Spleen (tissue), 11 donors: Measurements from ENCODE around the gene PHF20. TPM values are rescaled to one million over a fixed set of nuclear protein-coding genes. Genes with fewer than 3 reads are reported as not detected.

Experiments used
- DNase-seq: peaks from one replicate; pipeline ENCODE4 v3.0.0-alpha.2; 2020
- H3K27ac ChIP-seq, 8 donors: fragments of 200-600 bp; sonication (generic) in 7 of 8; 1 replicate in 4 of 8; 2 replicates in 4 of 8; pipeline versions ENCODE4 v1.5.0 to v1.8.0; 2016 to 2021; ENCODE audit warnings: inconsistent platforms in 4 of 8, mild to moderate bottlenecking in 4 of 8, moderate library complexity in 1 of 8
- H3K27me3 ChIP-seq, 7 donors: fragments of 200-600 bp; sonication (generic) in 6 of 7; replicated peaks in 1 of 7; 1 replicate in 4 of 7; 2 replicates in 3 of 7; pipeline versions ENCODE4 v1.5.0 to v1.8.0; 2016 to 2021; ENCODE audit warnings: inconsistent platforms in 3 of 7, mild to moderate bottlenecking in 1 of 7
- H3K36me3 ChIP-seq, 6 donors: fragments of 200-600 bp; sonication (generic) in 5 of 6; 1 replicate in 4 of 6; 2 replicates in 2 of 6; pipeline versions ENCODE4 v1.5.0 to v1.8.0; 2016 to 2021; ENCODE audit warnings: inconsistent platforms in 2 of 6
- H3K4me1 ChIP-seq, 6 donors: fragments of 200-600 bp; sonication (generic) in 5 of 6; 1 replicate in 3 of 6; 2 replicates in 3 of 6; pipeline versions ENCODE4 v1.5.0 to v1.8.0; 2016 to 2021; ENCODE audit warnings: inconsistent platforms in 3 of 6
- H3K4me3 ChIP-seq, 8 donors: fragments of 200-600 bp; sonication (generic) in 7 of 8; 1 replicate in 4 of 8; 2 replicates in 4 of 8; pipeline versions ENCODE4 v1.5.0 to v1.8.0; 2016 to 2021; ENCODE audit warnings: inconsistent platforms in 4 of 8, mild to moderate bottlenecking in 4 of 8, moderate library complexity in 2 of 8
- H3K9me3 ChIP-seq, 8 donors: fragments of 200-600 bp; sonication (generic) in 7 of 8; 1 replicate in 4 of 8; 2 replicates in 4 of 8; pipeline versions ENCODE4 v1.5.0 to v1.8.0; 2016 to 2021; ENCODE audit warnings: inconsistent platforms in 4 of 8
- POLR2A ChIP-seq, 3 donors: fragments of 450-650 bp; IDR thresholded peaks; one replicate each; pipeline ENCODE4 v1.5.1; 2017; ENCODE audit warnings: antibody characterized with exemption in 3 of 3, mild to moderate bottlenecking in 1 of 3
- POLR2AphosphoS5 ChIP-seq, 3 donors: sonication (generic); formaldehyde crosslinking; IDR thresholded peaks; one replicate each; pipeline ENCODE4 v1.5.1; 2017; ENCODE audit warnings: antibody characterized with exemption in 3 of 3
- WGBS, 5 donors: extraction: QIAGEN DNeasy Blood & Tissue Kit in 3 of 5; methylation state at CpG; one replicate each; pipeline versions ENCODE4 v1.1.5 to v1.1.7; 2013 to 2018; 5-methylcytosine and 5-hydroxymethylcytosine counted together
- intact Hi-C: fragments of 100-400 bp; cut with DNase I; formaldehyde crosslinking; loops from one replicate; pipeline ENCODE4 v1.15.0; 2023; ENCODE audit warnings: low total_unique reads
- polyA plus RNA-seq, 3 donors: library from polyadenylated mRNA; stranded (reverse); fragments of 200-250 nt; gene quantifications; one replicate each; pipeline ENCODE4 v1.2.1, GENCODE V29; 2013
- total RNA-seq, 7 donors: library from RNA; depleted of rRNA in 3 of 7; stranded (reverse); fragments of >200 nt in 3 of 7; fragmentation: NEBNext Ultra II Directional in 4 of 7; extraction: Animal tissue kit (Norgen Biotek cat#: 25700) in 4 of 7; gene quantifications; one replicate each; pipeline versions ENCODE4 v1.1.0 to v1.2.1, GENCODE V29; 2016 to 2021
- TF ChIP-seq, protein P1 (sequence below), 11 experiments: fragments of 200-600 bp in 7 of 11; fragments of 450-650 bp in 4 of 11; sonication (generic) in 4 of 11; IDR thresholded peaks in 8 of 11; conservative IDR thresholded peaks in 3 of 11; 1 replicate in 7 of 11; 2 replicates in 4 of 11; pipeline versions ENCODE4 v1.4.0 to v1.8.0; 2016 to 2021; ENCODE audit warnings: antibody characterized with exemption in 11 of 11, inconsistent platforms in 4 of 11, mild to moderate bottlenecking in 1 of 11
- donor health status: healthy with polysubstance abuse.
- donor health status: DM: no; HTN: no; CAD: no; lungs with moderate emphysema.
- donor health status: DM: no; HTN: no; CAD: no.
- donor health status: Bipolar disorder and iron deficiency.
- donor health status: healthy.
- donor health status: DM: no; HTN: no; CAD: no.
- donor health status: DM: yes; HTN: yes; CAD: no.

The PHF20 gene
- total and polyA plus RNA-seq, 10 donors, result 40.0 to 89.9 (median 57.4) TPM

DNA sequence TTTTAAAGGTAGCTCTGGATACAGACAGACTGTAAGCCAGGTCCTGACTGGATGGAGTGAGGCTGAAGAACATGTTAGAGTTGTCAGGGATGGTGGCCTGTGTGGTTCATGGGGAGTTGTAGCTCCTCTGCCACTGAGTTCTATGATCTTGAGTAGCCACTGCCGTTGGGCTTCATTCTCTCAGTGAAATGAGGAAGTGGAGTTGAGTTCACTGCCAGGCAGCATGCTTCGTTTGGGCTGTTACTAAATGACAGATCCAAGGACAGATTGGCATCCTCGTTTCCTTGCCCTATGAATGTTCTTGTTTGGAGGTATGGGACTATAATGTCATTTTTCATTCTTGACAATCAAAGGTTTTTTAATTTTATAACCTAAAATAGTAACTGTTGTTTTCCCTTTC is 145.3 kb downstream of the PHF20 start:
- H3K27me3 ChIP-seq, result no peaks in the 10 kb centered on the region
- peaks cover 0 to 100% (median 80%) of the 10 kb centered on the region in 6 donors for H3K36me3 ChIP-seq
- H3K9me3 ChIP-seq, result no peaks in the 10 kb centered on the region
- 25 to 48% (median 40%) methylated on average over 3 of the region's 3 CpGs for WGBS, 5 donors
- no peaks in the 10 kb centered on the region for H3K4me1 ChIP-seq
- H3K27ac ChIP-seq, result no peak overlapping the region
- DNase-seq, result no peak
- intact Hi-C loops, result no loop called here
- no peak overlapping the region for H3K4me3 ChIP-seq
- TF ChIP-seq POLR2A (IDR thresholded peaks at IDR 0.05) (no peak), POLR2AphosphoS5 (IDR thresholded peaks at IDR 0.05) (no peak)
- TF ChIP-seq, protein P1, sequence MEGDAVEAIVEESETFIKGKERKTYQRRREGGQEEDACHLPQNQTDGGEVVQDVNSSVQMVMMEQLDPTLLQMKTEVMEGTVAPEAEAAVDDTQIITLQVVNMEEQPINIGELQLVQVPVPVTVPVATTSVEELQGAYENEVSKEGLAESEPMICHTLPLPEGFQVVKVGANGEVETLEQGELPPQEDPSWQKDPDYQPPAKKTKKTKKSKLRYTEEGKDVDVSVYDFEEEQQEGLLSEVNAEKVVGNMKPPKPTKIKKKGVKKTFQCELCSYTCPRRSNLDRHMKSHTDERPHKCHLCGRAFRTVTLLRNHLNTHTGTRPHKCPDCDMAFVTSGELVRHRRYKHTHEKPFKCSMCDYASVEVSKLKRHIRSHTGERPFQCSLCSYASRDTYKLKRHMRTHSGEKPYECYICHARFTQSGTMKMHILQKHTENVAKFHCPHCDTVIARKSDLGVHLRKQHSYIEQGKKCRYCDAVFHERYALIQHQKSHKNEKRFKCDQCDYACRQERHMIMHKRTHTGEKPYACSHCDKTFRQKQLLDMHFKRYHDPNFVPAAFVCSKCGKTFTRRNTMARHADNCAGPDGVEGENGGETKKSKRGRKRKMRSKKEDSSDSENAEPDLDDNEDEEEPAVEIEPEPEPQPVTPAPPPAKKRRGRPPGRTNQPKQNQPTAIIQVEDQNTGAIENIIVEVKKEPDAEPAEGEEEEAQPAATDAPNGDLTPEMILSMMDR (IDR thresholded peaks at IDR 0.05 in 8 of 11, conservative IDR thresholded peaks at IDR 0.05 in 3 of 11), result no peak

DNA sequence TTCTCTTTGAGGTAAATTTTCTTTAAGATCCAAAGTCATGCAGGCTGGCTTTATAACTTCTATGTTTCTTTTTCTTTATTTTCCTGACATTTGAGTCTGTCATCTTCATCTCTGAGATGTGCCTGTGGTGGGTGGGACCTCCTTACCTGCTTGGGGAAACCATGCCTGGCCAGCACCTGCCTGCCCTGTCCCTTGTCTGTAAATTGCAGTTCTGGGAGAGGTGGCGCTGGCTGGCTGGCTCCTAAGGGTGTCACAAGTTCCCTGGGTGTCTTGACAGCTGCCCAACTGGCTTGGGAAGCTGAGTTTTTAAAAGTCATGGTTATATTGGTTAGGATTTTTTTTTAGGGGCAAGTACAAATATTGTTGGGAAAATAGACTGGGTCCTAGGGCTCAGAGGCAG is 146.2 kb downstream of the PHF20 start:
- Histone ChIP-seq H3K4me1 (no peaks in the 10 kb centered on the region), H3K27me3 (no peaks in the 10 kb centered on the region), H3K27ac (no peak overlapping the region), H3K4me3 (no peak overlapping the region), H3K9me3 (no peaks in the 10 kb centered on the region), H3K36me3 (peaks cover 0 to 100% (median 74%) of the 10 kb centered on the region in 6 donors)
- intact Hi-C loops, result no loop called here
- TF ChIP-seq, protein P1 (IDR thresholded peaks at IDR 0.05 in 8 of 11, conservative IDR thresholded peaks at IDR 0.05 in 3 of 11), result no peak
- no peak for DNase-seq
- 97 to 100% (median 100%) methylated on average over 1 of the region's 1 CpG for WGBS, 5 donors

DNA sequence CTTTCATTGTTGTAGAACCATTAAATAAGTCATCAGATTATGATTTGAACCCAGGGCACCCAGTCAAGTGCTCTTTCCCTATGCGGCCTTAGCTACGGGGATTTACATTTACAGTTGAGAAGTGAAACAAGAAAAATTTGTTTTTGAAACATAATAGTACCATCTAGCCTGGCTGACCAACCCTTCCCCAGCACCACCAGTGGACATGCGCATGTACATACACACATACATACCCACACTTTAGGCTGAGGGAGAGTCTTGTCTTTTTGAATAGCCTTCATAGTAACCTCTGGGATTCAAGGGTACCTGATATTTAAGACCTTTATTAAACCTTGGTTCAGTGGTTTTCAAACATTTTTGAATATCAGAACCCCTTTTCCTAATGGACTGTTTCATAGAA is 148.7 kb downstream of the PHF20 start:
- DNase-seq, result no peak
- TF ChIP-seq, protein P1 (IDR thresholded peaks at IDR 0.05 in 8 of 11, conservative IDR thresholded peaks at IDR 0.05 in 3 of 11), result no peak
- no peak for TF ChIP-seq POLR2AphosphoS5 (IDR thresholded peaks at IDR 0.05)
- TF ChIP-seq POLR2A (IDR thresholded peaks at IDR 0.05), result no peak
- no peaks in the 10 kb centered on the region for H3K4me1 ChIP-seq
- no peak overlapping the region for H3K4me3 ChIP-seq
- H3K36me3 ChIP-seq, result peaks cover 0 to 98% (median 49%) of the 10 kb centered on the region in 6 donors
- intact Hi-C loops, result no loop called here
- 96 to 99% (median 97%) methylated on average over 3 of the region's 3 CpGs for WGBS, 5 donors
- H3K27ac ChIP-seq, result no peak overlapping the region
- H3K9me3 ChIP-seq, result no peaks in the 10 kb centered on the region
- H3K27me3 ChIP-seq, result no peaks in the 10 kb centered on the region

DNA sequence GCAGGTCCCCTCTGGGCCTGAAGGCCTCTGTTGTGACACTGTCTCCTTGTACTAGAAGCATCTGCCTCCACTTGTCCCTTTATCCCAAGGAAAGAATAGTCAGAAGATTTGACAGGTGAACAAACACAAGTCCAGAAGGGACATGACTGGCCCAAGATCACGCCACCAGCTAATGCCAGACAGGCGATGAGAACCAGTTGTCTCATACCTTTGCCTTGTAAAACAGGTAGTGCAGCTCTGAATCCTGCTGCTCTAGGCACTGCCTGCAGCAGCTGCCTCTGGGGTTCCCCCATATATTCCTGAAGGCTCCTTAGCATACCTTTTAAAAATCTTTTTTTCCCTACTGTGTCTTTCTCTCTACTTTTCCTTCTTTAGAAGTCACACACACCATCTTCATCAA is 157.5 kb downstream of the PHF20 start:
- Histone ChIP-seq H3K27ac (no peak overlapping the region), H3K27me3 (no peaks in the 10 kb centered on the region), H3K4me3 (no peak overlapping the region), H3K9me3 (no peaks in the 10 kb centered on the region), H3K36me3 (peaks cover 4 to 95% (median 70%) of the 10 kb centered on the region in 6 donors), H3K4me1 (no peaks in the 10 kb centered on the region)
- TF ChIP-seq, protein P1 (IDR thresholded peaks at IDR 0.05 in 8 of 11, conservative IDR thresholded peaks at IDR 0.05 in 3 of 11), result no peak
- no peak for TF ChIP-seq POLR2AphosphoS5 (IDR thresholded peaks at IDR 0.05)
- TF ChIP-seq POLR2A (IDR thresholded peaks at IDR 0.05), result no peak
- 90 to 97% (median 97%) methylated on average over 2 of the region's 2 CpGs for WGBS, 5 donors
- DNase-seq, result no peak
- intact Hi-C loops, result no loop called here
